DMS79 (cell line): ENCODE results near the gene MZT1.

ENCODE experiments used
- DNase-seq: peaks from one replicate; lab custom pipeline; 2025; lab: John Stamatoyannopoulos, UW

MZT1 gene

DNA sequence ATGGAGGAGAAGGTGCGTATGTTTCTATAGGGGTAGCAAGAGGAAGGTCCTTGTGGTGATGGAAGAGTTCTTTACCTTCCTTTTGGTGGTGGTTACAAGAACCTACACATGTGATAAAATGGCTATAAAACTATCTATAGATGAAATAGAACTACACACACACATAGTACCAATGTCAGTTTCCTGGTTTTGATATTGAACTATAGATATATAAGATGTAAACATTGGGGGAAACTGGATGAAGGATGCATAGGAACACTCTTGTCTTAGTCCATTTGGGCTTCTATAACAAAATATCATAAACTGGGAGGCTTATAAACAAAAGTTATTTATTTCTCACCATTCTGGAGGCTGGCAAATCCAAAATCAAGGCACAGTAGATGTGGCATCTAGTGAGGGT lies 47.1 kb downstream of the MZT1 start:
- no peak for DNase-seq

DNA sequence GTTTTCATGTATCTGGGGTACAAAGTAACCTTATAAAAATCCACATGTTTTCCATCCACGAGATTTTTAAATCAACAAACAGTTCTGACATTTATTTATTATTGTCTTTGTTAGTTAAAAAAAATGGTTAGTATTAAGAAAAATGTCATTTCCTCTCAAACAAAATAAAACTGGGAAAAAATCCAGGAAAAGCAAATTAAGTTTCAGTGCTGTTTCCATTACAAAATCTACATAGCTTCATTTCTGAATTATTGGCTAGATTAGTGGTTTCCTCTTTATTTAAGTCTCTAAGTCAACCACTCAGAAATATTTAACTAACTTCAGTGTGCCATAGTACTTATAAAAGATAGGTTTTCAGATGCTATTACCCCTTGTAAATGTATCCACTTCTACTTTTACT lies 49.1 kb downstream of the MZT1 start:
- no peak for DNase-seq

DNA sequence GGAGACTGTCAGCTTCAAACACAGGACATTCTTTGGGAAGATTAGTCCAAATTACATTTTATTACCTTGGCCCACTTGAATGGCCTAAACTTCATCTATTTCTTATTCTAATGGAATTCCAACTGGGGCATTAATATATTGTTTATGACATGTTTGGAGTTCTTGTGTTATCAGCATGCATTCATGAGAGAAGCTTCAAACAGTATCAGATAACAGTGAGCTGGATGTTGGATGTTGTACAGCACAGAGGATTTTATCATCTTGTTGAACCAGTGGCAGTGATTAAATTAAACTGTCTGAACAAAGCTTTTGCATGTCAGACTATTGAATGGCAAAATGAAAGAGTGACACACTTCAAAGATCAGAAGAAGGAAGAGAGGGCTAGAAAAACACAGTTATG lies 50.0 kb downstream of the MZT1 start:
- DNase-seq = no peak

- no peak for DNase-seq
Measured at GRCh38 chr13:72666391-72666790, 61.0 kb downstream of the MZT1 start.

DNA sequence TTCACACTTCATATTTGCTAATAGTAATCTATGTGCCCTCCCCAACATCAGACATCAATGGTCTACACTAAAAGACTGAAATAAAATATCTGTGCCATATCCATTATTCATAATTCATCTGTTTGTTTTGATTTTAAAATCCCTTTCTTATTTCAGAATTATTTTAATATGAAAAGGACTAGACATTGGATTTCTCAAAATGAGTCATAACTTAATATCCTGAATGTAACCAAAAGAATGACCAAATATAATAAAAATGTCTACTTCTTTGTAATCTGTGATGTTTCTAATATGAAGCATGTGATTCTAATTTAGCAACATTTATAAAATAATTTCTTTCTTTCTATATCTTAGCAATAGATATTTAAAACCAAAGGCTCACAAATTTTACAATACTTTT lies 64.9 kb downstream of the MZT1 start:
- no peak for DNase-seq
